Glomerular endothelial cell (primary cell): ENCODE data around the gene MMP12. TPM values are rescaled to one million over a fixed set of nuclear protein-coding genes. Genes with fewer than 3 reads are reported as not detected.

ENCODE experiments used
- DNase-seq: peaks from one replicate; pipeline ENCODE4 v3.0.0-alpha.2; 2011; ENCODE audit warnings: low read depth, low spot score; ENCODE audit errors: extremely low read depth
- total RNA-seq: library from RNA; depleted of rRNA; stranded (reverse); fragments of >200 nt; gene quantifications from 2 replicates; pipeline ENCODE4 v1.2.3, GENCODE V29; 2015

Gene MMP12
- total RNA-seq, 1 donor from 2014 or later: not detected

- DNase-seq: no peak
These were observed 21.7 kb downstream of the MMP12 start for GRCh38 chr11:102853055-102853454.

- no peak for DNase-seq
These were observed 23.6 kb downstream of the MMP12 start for GRCh38 chr11:102850973-102851745.

GRCh38 chr11:102849311-102849710, 25.5 kb downstream of the MMP12 start:
- DNase-seq: no peak

- no peak for DNase-seq
These were observed 28.5 kb downstream of the MMP12 start for GRCh38 chr11:102846292-102846691.

- DNase-seq: no peak
These were observed 31.3 kb downstream of the MMP12 start, which contains the start of gene MMP3 for GRCh38 chr11:102843489-102843888. TSS of gene MMP3 (minus strand) at chr11:102843609. CDS start at chr11:102843546, 63 bp downstream.

GRCh38 chr11:102842930-102843329, 31.9 kb downstream of the MMP12 start:
- no peak for DNase-seq

GRCh38 chr11:102840018-102840417, 34.8 kb downstream of the MMP12 start:
- DNase-seq: no peak

GRCh38 chr11:102837646-102838045, 37.1 kb downstream of the MMP12 start:
- no peak for DNase-seq

GRCh38 chr11:102837156-102837555, 37.6 kb downstream of the MMP12 start:
- no peak for DNase-seq

- no peak for DNase-seq
These were observed 38.4 kb downstream of the MMP12 start for GRCh38 chr11:102836290-102836875.

GRCh38 chr11:102833731-102834130, 41.1 kb downstream of the MMP12 start:
- DNase-seq: no peak

GRCh38 chr11:102832612-102833011, 42.2 kb downstream of the MMP12 start:
- DNase-seq: no peak

GRCh38 chr11:102831489-102832440, 43.0 kb downstream of the MMP12 start:
- no peak for DNase-seq

- no peak for DNase-seq
These were observed 43.7 kb downstream of the MMP12 start for GRCh38 chr11:102831128-102831488.

- DNase-seq: no peak
These were observed 44.6 kb downstream of the MMP12 start for GRCh38 chr11:102830001-102830727.

GRCh38 chr11:102829316-102830000, 45.3 kb downstream of the MMP12 start:
- DNase-seq: no peak

- no peak for DNase-seq
These were observed 50.2 kb downstream of the MMP12 start for GRCh38 chr11:102824556-102824955.

GRCh38 chr11:102819491-102819890, 55.3 kb downstream of the MMP12 start:
- DNase-seq: no peak

- DNase-seq: no peak
These were observed 61.3 kb downstream of the MMP12 start for GRCh38 chr11:102813484-102813883.
